GM13976 (cell line): ENCODE measurements around the gene ATP6AP1.

ENCODE experiments used
- DNase-seq: peaks from one replicate; pipeline ENCODE4 v3.0.0; 2012; ENCODE audit warnings: low spot score
- in situ Hi-C: fragments of 300-500 bp; cut with MboI; formaldehyde crosslinking; loops from one replicate; pipeline ENCODE4 v1.12.0; 2022; ENCODE audit warnings: low sequenced_read_pairs, mixed read lengths, inconsistent platforms; ENCODE audit not compliant: unreplicated experiment
- TF ChIP-seq, protein P1 (sequence below): IDR thresholded peaks from 2 replicates; pipeline ENCODE4 v1.5.1; 2012; ENCODE audit warnings: borderline replicate concordance, mild to moderate bottlenecking; ENCODE audit not compliant: insufficient read depth; ENCODE audit errors: extremely low read depth, missing control alignments, control extremely low read depth

ATP6AP1 gene

DNA sequence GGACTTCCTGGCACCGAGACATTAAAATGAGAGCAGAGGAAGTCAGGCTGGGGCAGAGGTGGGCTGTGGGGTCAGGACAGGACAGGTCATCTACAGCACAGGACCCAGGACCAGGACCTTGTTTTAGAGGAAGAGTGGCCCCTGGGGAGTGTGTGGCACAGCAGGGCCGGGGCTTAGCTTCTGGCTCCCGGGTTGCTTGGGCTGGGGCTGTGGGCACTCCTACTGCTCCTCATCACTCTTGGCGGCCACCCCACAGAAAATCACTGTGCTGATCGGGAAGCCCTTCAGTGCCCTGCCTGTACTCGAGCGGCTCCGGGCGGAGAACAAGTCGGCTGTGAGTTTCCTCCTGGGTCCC is 8.1 kb upstream of the ATP6AP1 start:
- in situ Hi-C loops: no loop called here
- TF ChIP-seq, protein P1, sequence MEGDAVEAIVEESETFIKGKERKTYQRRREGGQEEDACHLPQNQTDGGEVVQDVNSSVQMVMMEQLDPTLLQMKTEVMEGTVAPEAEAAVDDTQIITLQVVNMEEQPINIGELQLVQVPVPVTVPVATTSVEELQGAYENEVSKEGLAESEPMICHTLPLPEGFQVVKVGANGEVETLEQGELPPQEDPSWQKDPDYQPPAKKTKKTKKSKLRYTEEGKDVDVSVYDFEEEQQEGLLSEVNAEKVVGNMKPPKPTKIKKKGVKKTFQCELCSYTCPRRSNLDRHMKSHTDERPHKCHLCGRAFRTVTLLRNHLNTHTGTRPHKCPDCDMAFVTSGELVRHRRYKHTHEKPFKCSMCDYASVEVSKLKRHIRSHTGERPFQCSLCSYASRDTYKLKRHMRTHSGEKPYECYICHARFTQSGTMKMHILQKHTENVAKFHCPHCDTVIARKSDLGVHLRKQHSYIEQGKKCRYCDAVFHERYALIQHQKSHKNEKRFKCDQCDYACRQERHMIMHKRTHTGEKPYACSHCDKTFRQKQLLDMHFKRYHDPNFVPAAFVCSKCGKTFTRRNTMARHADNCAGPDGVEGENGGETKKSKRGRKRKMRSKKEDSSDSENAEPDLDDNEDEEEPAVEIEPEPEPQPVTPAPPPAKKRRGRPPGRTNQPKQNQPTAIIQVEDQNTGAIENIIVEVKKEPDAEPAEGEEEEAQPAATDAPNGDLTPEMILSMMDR: no peak
- no peak for DNase-seq

DNA sequence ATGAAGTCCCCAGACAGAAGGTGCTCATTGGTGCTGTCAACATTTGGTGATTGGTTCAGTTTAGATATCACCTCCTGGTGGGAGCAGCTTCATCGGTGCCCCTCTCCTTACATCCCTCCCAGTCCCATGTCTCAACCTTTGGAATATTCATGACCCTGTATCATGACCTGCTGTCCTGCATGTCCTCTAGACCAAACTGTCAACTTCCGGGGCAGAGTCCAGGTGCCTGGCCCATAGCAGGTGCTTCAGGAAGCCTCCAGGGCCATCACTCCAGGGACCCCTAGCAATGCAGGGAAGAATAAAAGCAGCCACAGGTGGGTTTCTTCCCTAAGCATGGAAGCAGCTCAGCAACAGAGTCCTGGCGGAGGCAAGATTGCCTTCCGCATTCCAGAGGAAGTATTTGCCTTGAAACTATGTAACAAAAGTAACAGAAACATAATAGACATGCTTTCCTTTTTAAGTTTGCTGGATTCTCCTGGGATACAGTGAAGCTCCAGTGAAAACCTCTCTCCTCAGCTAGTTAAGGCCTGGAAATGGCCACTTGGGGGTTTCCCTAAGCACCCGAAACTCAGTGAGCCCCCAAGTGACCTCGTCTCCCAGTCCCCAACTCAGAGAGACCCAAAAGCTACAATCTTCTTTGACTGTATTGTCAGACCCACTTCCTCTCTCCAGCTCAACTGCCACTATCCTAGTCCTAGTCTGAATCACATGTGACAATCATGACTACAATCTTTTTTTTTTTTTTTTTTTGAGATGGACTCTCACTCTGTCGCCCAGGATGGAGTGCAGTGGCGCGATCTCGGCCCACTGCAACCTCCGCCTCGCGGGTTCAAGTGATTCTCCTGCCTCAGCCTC is 1.3 kb upstream of the ATP6AP1 start:
- in situ Hi-C loops: no loop called here
- TF ChIP-seq, protein P1: no peak
- no peak for DNase-seq

DNA sequence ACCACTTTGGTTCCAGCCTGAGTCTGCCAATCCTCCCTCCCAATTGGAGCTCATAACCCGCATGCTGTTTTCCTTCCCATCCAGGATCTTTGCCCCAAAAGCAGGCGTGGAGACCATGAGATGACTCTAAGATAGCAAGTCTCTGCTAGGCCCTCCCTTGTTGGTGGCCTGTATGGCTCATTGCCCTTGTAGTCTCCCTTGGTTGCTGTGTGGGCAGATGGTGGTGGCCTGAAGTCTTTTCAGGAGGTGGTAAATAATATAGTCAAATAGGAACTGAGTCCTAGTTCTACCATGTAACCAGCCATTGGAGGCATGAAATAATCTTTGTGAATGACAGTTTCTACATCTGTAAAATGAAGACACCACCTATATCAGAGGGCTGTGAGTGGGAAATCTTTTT is 1.2 kb downstream of the ATP6AP1 start:
- DNase-seq: no peak
- in situ Hi-C loops: no loop called here
- TF ChIP-seq, protein P1: no peak

DNA sequence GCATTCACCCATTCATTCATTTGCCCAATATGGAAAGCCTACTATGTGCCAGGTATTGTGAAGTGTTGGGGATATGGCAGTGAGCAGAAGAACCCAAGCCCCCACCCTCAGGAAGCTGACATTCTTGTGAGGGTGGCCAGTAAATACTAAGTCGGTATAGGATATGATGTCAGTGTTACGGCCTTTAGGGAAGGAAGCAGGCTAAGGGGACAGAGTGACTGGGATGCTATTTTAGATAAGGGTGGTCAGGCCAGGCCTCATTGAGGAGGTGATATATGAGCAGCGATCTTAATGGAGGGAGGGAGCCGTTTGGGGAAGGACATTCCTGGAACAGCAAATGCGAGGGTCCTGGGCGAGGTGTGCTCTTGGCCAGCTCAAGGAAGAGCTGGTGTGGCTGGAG is 2.0 kb downstream of the ATP6AP1 start:
- TF ChIP-seq, protein P1: no peak
- no peak for DNase-seq
- in situ Hi-C loops: no loop called here

DNA sequence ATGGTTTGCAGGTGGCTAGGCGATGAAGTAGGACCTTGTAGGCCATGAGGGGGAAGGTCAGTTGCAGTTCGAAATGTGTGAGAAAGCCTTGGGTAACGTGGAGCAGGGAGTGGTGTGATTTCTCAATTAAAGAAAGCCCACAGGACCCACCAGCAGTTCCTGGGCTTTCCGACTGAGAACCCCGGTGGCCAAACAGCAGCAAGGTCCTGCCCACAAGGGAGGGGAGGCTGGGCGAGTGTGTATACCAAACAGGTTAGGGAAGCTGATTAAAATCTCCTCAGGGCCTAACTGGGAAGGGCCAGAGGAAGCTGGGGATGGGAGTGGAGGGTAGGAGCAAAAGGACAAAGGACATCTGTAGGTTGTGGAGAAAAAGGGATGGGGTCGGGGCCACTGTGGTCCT is 2.4 kb downstream of the ATP6AP1 start:
- TF ChIP-seq, protein P1: no peak
- in situ Hi-C loops: no loop called here
- no peak for DNase-seq

DNA sequence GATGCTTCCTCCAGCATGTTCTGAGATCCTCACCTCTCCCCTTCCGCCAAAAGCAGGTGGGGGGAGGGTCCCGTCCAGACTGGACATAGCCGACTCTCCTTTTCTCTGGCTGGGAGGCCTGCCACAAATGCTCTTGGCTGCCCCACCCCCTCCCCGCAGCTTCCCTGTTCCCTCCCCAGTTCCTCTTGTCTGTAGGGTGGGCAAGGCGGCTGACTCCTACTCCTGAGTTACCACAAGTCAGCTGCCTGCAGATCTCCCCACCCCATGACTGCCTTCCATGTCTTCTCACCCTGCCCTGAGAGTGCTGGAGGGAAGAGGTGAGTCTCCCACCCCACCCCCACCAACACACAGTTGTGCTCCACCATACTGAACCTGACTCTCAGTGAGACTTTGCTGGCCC is 2.9 kb downstream of the ATP6AP1 start:
- TF ChIP-seq, protein P1: no peak
- in situ Hi-C loops: no loop called here
- no peak for DNase-seq
